Measurements from ENCODE around the gene SLFN13.

The SLFN13 gene

GRCh38 chr17:35448214-35448898, at the start of gene SLFN13:
Gene SLFN13 (minus strand): TSS chr17:35448766. CDS start chr17:35445680, 3,086 bp downstream.
- H3K27me3 ChIP-seq (ENCODE audit: control insufficient read depth in 5 of 5, insufficient read depth in 4 of 5, low read length in 5 of 5) = peaks cover 0 to 21% (median 14%) of the 10 kb centered on the region in 5 donors
- peak within 1 kb of the TSS; percentile 42 for H3K27ac ChIP-seq (ENCODE audit: low read depth, low read length)
- peak within 1 kb of the TSS in 3 of 5 donors; percentile 39 to 65 (median 65) for H3K9ac ChIP-seq (ENCODE audit: low read length in 5 of 5)
- peaks cover 0 to 2% (median 0%) of the 10 kb centered on the region in 5 donors for H3K36me3 ChIP-seq (ENCODE audit: control insufficient read depth in 5 of 5, insufficient read depth in 5 of 5, low read length in 5 of 5)
- no peaks in the 10 kb centered on the region for H3K9me3 ChIP-seq (ENCODE audit: control insufficient read depth in 5 of 5, low read length in 5 of 5)
- peaks cover 0 to 23% (median 18%) of the 10 kb centered on the region in 5 donors for H3K4me1 ChIP-seq (ENCODE audit: control insufficient read depth in 5 of 5, insufficient read depth in 5 of 5, low read length in 5 of 5)
- peak within 1 kb of the TSS; percentile 72 to 83 (median 73) for H3K4me3 ChIP-seq (ENCODE audit: low read depth in 1 of 5, low read length in 5 of 5)

GRCh38 chr17:35496451-35497290, 48.1 kb upstream of the SLFN13 start:
- H3K4me3 ChIP-seq (ENCODE audit: low read depth in 1 of 5, low read length in 5 of 5) = peak overlapping the region in 2 of 5 donors; percentile 11 to 28
- H3K4me1 ChIP-seq (ENCODE audit: control insufficient read depth in 5 of 5, insufficient read depth in 5 of 5, low read length in 5 of 5) = peaks cover 0 to 12% (median 10%) of the 10 kb centered on the region in 5 donors
- H3K27ac ChIP-seq (ENCODE audit: low read depth, low read length) = no peak overlapping the region
- H3K9me3 ChIP-seq (ENCODE audit: control insufficient read depth in 5 of 5, low read length in 5 of 5) = no peaks in the 10 kb centered on the region
- H3K9ac ChIP-seq (ENCODE audit: low read length in 5 of 5) = no peak overlapping the region
- H3K27me3 ChIP-seq (ENCODE audit: control insufficient read depth in 5 of 5, insufficient read depth in 4 of 5, low read length in 5 of 5) = peaks cover 17 to 58% (median 37%) of the 10 kb centered on the region in 5 donors
- no peaks in the 10 kb centered on the region for H3K36me3 ChIP-seq (ENCODE audit: control insufficient read depth in 5 of 5, insufficient read depth in 5 of 5, low read length in 5 of 5)

GRCh38 chr17:35493040-35493439, 44.5 kb upstream of the SLFN13 start:
- Histone ChIP-seq H3K27me3 (ENCODE audit: control insufficient read depth in 5 of 5, insufficient read depth in 4 of 5, low read length in 5 of 5) (peaks cover 17 to 73% (median 53%) of the 10 kb centered on the region in 5 donors), H3K9me3 (ENCODE audit: control insufficient read depth in 5 of 5, low read length in 5 of 5) (no peaks in the 10 kb centered on the region), H3K9ac (ENCODE audit: low read length in 5 of 5) (no peak overlapping the region), H3K36me3 (ENCODE audit: control insufficient read depth in 5 of 5, insufficient read depth in 5 of 5, low read length in 5 of 5) (no peaks in the 10 kb centered on the region), H3K27ac (ENCODE audit: low read depth, low read length) (no peak overlapping the region), H3K4me1 (ENCODE audit: control insufficient read depth in 5 of 5, insufficient read depth in 5 of 5, low read length in 5 of 5) (peaks cover 0 to 18% (median 13%) of the 10 kb centered on the region in 5 donors), H3K4me3 (ENCODE audit: low read depth in 1 of 5, low read length in 5 of 5) (no peak overlapping the region)

GRCh38 chr17:35491417-35491816, 42.9 kb upstream of the SLFN13 start:
- Histone ChIP-seq H3K9me3 (ENCODE audit: control insufficient read depth in 5 of 5, low read length in 5 of 5) (no peaks in the 10 kb centered on the region), H3K4me3 (ENCODE audit: low read depth in 1 of 5, low read length in 5 of 5) (no peak overlapping the region), H3K27ac (ENCODE audit: low read depth, low read length) (no peak overlapping the region), H3K9ac (ENCODE audit: low read length in 5 of 5) (no peak overlapping the region), H3K36me3 (ENCODE audit: control insufficient read depth in 5 of 5, insufficient read depth in 5 of 5, low read length in 5 of 5) (no peaks in the 10 kb centered on the region), H3K4me1 (ENCODE audit: control insufficient read depth in 5 of 5, insufficient read depth in 5 of 5, low read length in 5 of 5) (peaks cover 1 to 29% (median 22%) of the 10 kb centered on the region in 5 donors), H3K27me3 (ENCODE audit: control insufficient read depth in 5 of 5, insufficient read depth in 4 of 5, low read length in 5 of 5) (peaks cover 17 to 61% (median 52%) of the 10 kb centered on the region in 5 donors)

GRCh38 chr17:35489944-35490343, 41.4 kb upstream of the SLFN13 start:
- H3K9ac ChIP-seq (ENCODE audit: low read length in 5 of 5) = no peak overlapping the region
- peaks cover 14 to 48% (median 42%) of the 10 kb centered on the region in 5 donors for H3K27me3 ChIP-seq (ENCODE audit: control insufficient read depth in 5 of 5, insufficient read depth in 4 of 5, low read length in 5 of 5)
- H3K36me3 ChIP-seq (ENCODE audit: control insufficient read depth in 5 of 5, insufficient read depth in 5 of 5, low read length in 5 of 5) = no peaks in the 10 kb centered on the region
- H3K4me1 ChIP-seq (ENCODE audit: control insufficient read depth in 5 of 5, insufficient read depth in 5 of 5, low read length in 5 of 5) = peaks cover 1 to 20% (median 17%) of the 10 kb centered on the region in 5 donors
- H3K9me3 ChIP-seq (ENCODE audit: control insufficient read depth in 5 of 5, low read length in 5 of 5) = no peaks in the 10 kb centered on the region
- H3K4me3 ChIP-seq (ENCODE audit: low read depth in 1 of 5, low read length in 5 of 5) = no peak overlapping the region
- H3K27ac ChIP-seq (ENCODE audit: low read depth, low read length) = no peak overlapping the region

GRCh38 chr17:35488991-35489390, 40.4 kb upstream of the SLFN13 start:
- peaks cover 1 to 20% (median 17%) of the 10 kb centered on the region in 5 donors for H3K4me1 ChIP-seq (ENCODE audit: control insufficient read depth in 5 of 5, insufficient read depth in 5 of 5, low read length in 5 of 5)

GRCh38 chr17:35486920-35487732, 38.6 kb upstream of the SLFN13 start:
- Histone ChIP-seq H3K4me3 (ENCODE audit: low read depth in 1 of 5, low read length in 5 of 5) (peak overlapping the region; percentile 74 to 79 (median 78)), H3K9me3 (ENCODE audit: control insufficient read depth in 5 of 5, low read length in 5 of 5) (peaks cover 0 to 6% (median 0%) of the 10 kb centered on the region in 5 donors), H3K27ac (ENCODE audit: low read depth, low read length) (no peak overlapping the region), H3K9ac (ENCODE audit: low read length in 5 of 5) (peak overlapping the region in 3 of 5 donors; percentile 55 to 63 (median 63)), H3K27me3 (ENCODE audit: control insufficient read depth in 5 of 5, insufficient read depth in 4 of 5, low read length in 5 of 5) (peaks cover 11 to 34% (median 28%) of the 10 kb centered on the region in 5 donors), H3K36me3 (ENCODE audit: control insufficient read depth in 5 of 5, insufficient read depth in 5 of 5, low read length in 5 of 5) (no peaks in the 10 kb centered on the region), H3K4me1 (ENCODE audit: control insufficient read depth in 5 of 5, insufficient read depth in 5 of 5, low read length in 5 of 5) (peaks cover 1 to 20% (median 17%) of the 10 kb centered on the region in 5 donors)

More at GRCh38 chr17:35488991-35489390, 40.4 kb upstream of the SLFN13 start:
- no peak overlapping the region for H3K9ac ChIP-seq (ENCODE audit: low read length in 5 of 5)
- no peaks in the 10 kb centered on the region for H3K36me3 ChIP-seq (ENCODE audit: control insufficient read depth in 5 of 5, insufficient read depth in 5 of 5, low read length in 5 of 5)
- no peak overlapping the region for H3K4me3 ChIP-seq (ENCODE audit: low read depth in 1 of 5, low read length in 5 of 5)
- peaks cover 14 to 45% (median 37%) of the 10 kb centered on the region in 5 donors for H3K27me3 ChIP-seq (ENCODE audit: control insufficient read depth in 5 of 5, insufficient read depth in 4 of 5, low read length in 5 of 5)
- H3K9me3 ChIP-seq (ENCODE audit: control insufficient read depth in 5 of 5, low read length in 5 of 5) = no peaks in the 10 kb centered on the region
- no peak overlapping the region for H3K27ac ChIP-seq (ENCODE audit: low read depth, low read length)

GRCh38 chr17:35479271-35479670, 30.7 kb upstream of the SLFN13 start:
- no peak overlapping the region for H3K9ac ChIP-seq (ENCODE audit: low read length in 5 of 5)
- peaks cover 0 to 4% (median 0%) of the 10 kb centered on the region in 5 donors for H3K27me3 ChIP-seq (ENCODE audit: control insufficient read depth in 5 of 5, insufficient read depth in 4 of 5, low read length in 5 of 5)
- H3K9me3 ChIP-seq (ENCODE audit: control insufficient read depth in 5 of 5, low read length in 5 of 5) = peaks cover 0 to 6% (median 0%) of the 10 kb centered on the region in 5 donors
- H3K4me1 ChIP-seq (ENCODE audit: control insufficient read depth in 5 of 5, insufficient read depth in 5 of 5, low read length in 5 of 5) = no peaks in the 10 kb centered on the region
- no peaks in the 10 kb centered on the region for H3K36me3 ChIP-seq (ENCODE audit: control insufficient read depth in 5 of 5, insufficient read depth in 5 of 5, low read length in 5 of 5)
- H3K27ac ChIP-seq (ENCODE audit: low read depth, low read length) = no peak overlapping the region
- H3K4me3 ChIP-seq (ENCODE audit: low read depth in 1 of 5, low read length in 5 of 5) = no peak overlapping the region

GRCh38 chr17:35477248-35477647, 28.7 kb upstream of the SLFN13 start:
- Histone ChIP-seq H3K36me3 (ENCODE audit: control insufficient read depth in 5 of 5, insufficient read depth in 5 of 5, low read length in 5 of 5) (no peaks in the 10 kb centered on the region), H3K27ac (ENCODE audit: low read depth, low read length) (no peak overlapping the region), H3K4me1 (ENCODE audit: control insufficient read depth in 5 of 5, insufficient read depth in 5 of 5, low read length in 5 of 5) (no peaks in the 10 kb centered on the region), H3K27me3 (ENCODE audit: control insufficient read depth in 5 of 5, insufficient read depth in 4 of 5, low read length in 5 of 5) (peaks cover 0 to 4% (median 0%) of the 10 kb centered on the region in 5 donors), H3K9me3 (ENCODE audit: control insufficient read depth in 5 of 5, low read length in 5 of 5) (no peaks in the 10 kb centered on the region), H3K4me3 (ENCODE audit: low read depth in 1 of 5, low read length in 5 of 5) (no peak overlapping the region), H3K9ac (ENCODE audit: low read length in 5 of 5) (no peak overlapping the region)
